Activated CD4-positive, alpha-beta T cell treated with anti-CD3 and anti-CD28 coated beads for 4 hours (primary cell): ENCODE data around the gene DCPS.
"Not testable (repeated sequence)": the region's sequence is repeated elsewhere in the genome, so short reads cannot be mapped to it uniquely, and the experiment has no call there.

Experiments
- DNase-seq, 2 donors: peaks; one replicate each; pipeline ENCODE4 v3.0.0-alpha.2; 2020

The DCPS gene

DNA sequence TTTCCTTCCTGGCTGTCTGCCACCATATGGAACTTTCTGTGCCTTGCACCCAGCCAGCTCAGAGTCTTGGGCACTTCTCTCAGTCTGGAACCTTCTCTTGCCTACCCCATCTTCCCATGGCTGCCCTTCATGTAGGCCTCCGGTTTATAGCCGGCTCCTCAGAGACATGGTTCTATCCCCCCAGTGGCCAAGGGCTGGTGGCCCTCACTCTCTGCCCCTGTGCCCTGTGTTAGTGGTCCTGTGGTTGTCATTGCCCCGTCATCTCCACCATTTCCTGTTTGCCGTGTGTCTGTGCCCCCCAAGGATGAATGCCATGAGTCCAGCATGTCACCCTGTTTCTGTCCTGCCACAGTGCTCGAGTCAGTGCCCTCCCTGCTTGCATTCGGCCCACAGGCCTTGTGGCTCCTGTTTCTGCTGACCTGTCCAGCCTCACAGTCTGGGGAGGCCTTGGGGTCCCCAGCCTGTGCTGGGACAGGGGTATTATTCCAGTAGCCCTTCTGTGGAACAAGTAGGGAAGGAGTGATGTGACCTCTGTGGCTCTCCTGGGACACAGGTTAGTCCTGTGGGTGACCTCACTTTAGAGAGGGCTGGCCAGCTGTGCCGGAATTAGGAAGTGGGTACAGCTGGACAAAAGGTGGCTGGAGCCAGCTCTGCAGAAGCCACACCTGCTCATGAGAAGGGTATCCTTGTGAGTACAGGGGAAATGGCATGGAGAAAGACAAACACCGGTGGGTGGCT, 82.3 kb downstream of the DCPS start:
- no peak for DNase-seq

DNA sequence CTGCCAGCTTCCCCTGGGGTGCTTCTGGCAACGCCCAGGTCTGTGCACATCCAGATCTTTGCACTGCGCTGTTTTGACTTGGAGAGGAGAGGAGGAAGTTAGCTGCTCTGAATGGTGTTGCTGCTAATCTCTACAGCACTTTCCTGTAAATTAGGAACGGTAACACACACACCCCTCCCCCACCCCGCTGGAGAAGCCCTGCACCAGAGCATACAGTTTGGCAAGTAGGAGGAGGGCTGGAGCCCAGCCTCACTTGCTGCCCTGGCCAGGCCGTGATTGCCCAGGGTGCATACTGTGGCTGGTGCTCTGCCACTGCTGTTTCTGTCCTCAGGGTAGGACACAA, 82.8 kb downstream of the DCPS start:
- DNase-seq = not testable (repeated sequence)

DNA sequence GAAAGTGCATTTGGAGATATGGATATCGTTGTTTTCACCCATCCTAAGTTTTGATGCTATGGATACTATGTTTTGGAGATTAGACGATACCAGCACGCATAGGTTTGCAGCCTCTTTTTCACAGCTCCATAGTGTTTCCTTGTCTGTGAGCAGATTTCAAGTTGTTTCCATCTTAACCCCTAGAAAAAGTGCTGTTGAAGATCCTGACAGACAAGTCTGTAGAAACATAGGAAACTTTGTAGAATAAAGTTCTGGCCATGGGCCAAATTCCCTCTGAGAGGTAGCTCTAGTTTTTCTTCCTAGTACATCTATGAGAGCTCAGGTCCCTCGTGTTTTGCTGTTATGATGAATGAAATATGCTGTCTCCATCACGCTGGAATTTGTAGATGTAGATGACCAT, 84.0 kb downstream of the DCPS start:
- DNase-seq = no peak

- no peak for DNase-seq
Observed at GRCh38 chr11:126390272-126390867, 86.5 kb downstream of the DCPS start.

- no peak for DNase-seq
Observed at GRCh38 chr11:126391286-126391954, 87.6 kb downstream of the DCPS start.

DNA sequence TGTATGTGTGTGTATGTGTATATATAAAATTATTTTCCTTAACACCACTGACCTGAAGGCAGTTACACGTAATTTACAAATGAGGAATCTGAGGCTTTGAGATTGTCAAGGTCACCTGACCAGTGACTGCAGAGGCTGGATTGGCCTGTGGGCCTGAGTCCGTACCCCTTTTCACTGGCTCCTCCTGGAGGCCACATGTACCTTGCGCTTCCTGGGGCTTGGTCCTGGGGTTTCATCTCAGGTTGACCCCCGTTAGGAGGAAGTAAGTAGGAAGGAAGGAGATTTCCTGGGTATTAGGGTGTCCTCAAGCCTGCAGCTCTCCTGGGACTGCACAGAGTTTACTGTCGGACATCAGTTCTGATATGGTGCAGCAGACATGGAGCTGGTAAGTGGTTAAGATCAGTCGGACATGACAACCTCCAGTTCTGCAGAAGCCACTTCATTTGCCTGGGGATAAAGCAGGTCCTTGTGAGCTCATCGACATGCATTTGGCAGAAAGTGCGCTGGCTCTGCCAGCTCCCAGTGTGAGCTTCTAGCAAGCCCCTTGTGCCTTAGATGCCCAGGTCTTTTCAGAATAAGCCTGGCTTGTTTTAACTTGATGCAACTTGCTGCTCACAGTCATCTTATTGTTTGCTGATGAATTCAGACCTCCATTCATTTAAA, 88.2 kb downstream of the DCPS start:
- no peak for DNase-seq

DNA sequence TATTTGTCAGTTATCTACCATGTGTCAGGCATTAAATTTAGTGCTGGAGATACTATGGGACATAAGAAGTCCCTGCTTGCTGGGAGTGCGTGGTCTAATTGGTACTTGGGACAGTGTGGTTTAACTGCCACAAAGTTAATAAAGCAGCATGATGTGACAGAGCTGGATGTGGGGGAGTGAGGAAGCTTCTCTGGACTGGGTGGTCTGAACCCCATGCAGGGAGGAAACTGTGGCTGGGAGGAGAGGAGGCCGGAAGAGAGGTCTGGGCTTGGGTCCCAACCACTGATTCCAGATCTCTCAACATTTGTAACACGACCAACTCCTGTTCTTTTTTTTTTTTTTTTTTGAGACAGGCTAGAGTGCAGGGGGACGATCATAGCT, 88.8 kb downstream of the DCPS start:
- no peak for DNase-seq

- DNase-seq = no peak
Observed at GRCh38 chr11:126393143-126393542, 89.3 kb downstream of the DCPS start.

- DNase-seq = no peak
Observed at GRCh38 chr11:126394036-126394435, 90.2 kb downstream of the DCPS start.

DNA sequence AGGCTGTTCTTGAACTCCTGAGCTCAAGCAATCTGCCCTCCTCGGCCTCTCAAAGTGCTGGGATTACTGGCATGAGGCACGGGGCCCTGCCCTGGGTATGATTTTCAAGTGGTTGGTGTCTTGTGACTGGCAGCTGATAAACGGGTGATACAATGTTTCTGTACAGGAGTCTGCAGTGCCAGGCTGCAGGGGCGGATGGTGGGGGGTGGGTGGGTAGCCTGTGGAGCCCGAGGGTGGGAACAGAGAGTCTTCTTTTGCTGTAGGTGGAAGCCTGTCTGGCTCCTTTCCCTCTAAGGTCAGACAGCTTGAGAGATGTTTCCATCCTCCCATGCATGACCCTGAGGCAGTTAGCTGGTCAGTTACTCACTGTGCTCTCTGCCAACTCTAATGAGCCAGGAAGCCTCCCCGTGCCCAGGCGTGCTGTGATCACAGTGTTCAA, 90.8 kb downstream of the DCPS start:
- not testable (repeated sequence) for DNase-seq
